A375 (cell line): ENCODE results near the gene ATP6V1G2. TPM values are rescaled to one million over a fixed set of nuclear protein-coding genes. Genes with fewer than 3 reads are reported as not detected.

Experiments used
- small RNA-seq: library from RNA; depleted of rRNA; stranded (forward); fragments of <200 nt; gene quantifications from one replicate; pipeline ENCODE3, GENCODE V24; 2014
- total RNA-seq: library from RNA; depleted of rRNA; stranded (reverse); fragments of >200 nt; shearing (Covaris generic); gene quantifications from 2 replicates; pipeline ENCODE4 v1.2.3, GENCODE V29; 2014; rRNA removed

The ATP6V1G2 gene
- total RNA-seq: 0.26 and 1.9 TPM in 2 replicates

GRCh38 chr6:31546339-31546957 lies at the start of gene ATP6V1G2:
TSS of gene ATP6V1G2 (minus strand) at chr6:31546608. CDS start at chr6:31546559, 49 bp downstream.

GRCh38 chr6:31586008-31586407 lies 39.6 kb upstream of the ATP6V1G2 start, which contains the start of gene LST1:
TSS of gene LST1 (plus strand) at chr6:31586277. CDS start at chr6:31587300, 1,023 bp downstream.

GRCh38 chr6:31582230-31582643 lies 35.8 kb upstream of the ATP6V1G2 start, which contains the start of gene LTB:
TSS of gene LTB (minus strand) at chr6:31582424. CDS start at chr6:31582417, 7 bp downstream.

DNA sequence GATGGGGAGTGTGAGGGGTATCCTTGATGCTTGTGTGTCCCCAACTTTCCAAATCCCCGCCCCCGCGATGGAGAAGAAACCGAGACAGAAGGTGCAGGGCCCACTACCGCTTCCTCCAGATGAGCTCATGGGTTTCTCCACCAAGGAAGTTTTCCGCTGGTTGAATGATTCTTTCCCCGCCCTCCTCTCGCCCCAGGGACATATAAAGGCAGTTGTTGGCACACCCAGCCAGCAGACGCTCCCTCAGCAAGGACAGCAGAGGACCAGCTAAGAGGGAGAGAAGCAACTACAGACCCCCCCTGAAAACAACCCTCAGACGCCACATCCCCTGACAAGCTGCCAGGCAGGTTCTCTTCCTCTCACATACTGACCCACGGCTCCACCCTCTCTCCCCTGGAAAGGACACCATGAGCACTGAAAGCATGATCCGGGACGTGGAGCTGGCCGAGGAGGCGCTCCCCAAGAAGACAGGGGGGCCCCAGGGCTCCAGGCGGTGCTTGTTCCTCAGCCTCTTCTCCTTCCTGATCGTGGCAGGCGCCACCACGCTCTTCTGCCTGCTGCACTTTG lies 29.0 kb upstream of the ATP6V1G2 start, which contains the start of gene TNF:
Gene TNF, plus strand, starts transcription at position 231 of the 567 bp plus-strand sequence. Its CDS starts 177 bp downstream, at position 408.

DNA sequence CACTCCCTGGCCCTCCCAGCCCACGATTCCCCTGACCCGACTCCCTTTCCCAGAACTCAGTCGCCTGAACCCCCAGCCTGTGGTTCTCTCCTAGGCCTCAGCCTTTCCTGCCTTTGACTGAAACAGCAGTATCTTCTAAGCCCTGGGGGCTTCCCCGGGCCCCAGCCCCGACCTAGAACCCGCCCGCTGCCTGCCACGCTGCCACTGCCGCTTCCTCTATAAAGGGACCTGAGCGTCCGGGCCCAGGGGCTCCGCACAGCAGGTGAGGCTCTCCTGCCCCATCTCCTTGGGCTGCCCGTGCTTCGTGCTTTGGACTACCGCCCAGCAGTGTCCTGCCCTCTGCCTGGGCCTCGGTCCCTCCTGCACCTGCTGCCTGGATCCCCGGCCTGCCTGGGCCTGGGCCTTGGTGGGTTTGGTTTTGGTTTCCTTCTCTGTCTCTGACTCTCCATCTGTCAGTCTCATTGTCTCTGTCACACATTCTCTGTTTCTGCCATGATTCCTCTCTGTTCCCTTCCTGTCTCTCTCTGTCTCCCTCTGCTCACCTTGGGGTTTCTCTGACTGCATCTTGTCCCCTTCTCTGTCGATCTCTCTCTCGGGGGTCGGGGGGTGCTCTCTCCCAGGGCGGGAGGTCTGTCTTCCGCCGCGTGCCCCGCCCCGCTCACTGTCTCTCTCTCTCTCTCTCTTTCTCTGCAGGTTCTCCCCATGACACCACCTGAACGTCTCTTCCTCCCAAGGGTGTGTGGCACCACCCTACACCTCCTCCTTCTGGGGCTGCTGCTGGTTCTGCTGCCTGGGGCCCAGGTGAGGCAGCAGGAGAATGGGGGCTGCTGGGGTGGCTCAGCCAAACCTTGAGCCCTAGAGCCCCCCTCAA lies 25.9 kb upstream of the ATP6V1G2 start, which contains the start of gene LTA:
Gene LTA, plus strand, starts transcription at position 249 of the 871 bp plus-strand sequence. Its CDS starts 454 bp downstream, at position 703.

DNA sequence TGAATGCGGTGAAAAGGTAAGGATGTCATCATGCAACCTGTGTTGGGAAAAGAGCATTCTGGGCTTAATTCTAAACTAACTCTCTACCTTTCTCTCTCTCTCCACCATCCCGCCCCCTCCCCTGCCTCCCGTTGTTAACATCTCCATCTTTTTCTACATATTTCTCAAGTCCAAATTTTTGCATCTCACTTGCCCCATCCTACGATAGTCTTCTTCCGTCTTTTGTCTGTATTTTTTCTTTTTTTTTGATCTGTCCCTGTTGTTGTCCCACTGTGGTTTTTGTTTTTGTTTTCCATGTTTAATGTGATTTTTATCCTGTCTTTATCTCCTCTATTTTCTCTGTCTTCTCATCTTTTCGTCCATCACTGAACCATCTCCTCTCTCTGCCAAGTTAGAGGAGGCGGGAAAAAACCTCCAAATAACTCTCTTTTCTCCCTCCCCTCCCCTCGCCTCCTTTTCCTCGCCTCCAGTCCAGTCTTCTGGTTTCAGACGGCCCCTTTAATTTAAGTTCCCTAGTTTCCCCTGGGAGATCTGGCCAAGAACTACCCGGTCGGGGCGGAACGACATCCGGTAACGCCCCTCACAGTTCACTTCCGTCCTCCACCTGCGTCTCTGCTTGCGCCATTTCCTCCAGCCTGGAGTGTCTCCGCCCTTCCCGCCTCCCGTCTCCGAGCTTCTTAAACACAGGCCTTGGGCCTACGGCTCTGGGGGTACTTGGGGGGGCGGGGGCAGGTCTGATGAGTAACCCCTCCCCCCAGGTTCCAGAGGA lies 734 bp upstream of the ATP6V1G2 start, which contains the start of gene NFKBIL1:
Gene NFKBIL1, plus strand, starts transcription at position 651 of the 769 bp plus-strand sequence. Its CDS starts 87 bp downstream, at position 738.

DNA sequence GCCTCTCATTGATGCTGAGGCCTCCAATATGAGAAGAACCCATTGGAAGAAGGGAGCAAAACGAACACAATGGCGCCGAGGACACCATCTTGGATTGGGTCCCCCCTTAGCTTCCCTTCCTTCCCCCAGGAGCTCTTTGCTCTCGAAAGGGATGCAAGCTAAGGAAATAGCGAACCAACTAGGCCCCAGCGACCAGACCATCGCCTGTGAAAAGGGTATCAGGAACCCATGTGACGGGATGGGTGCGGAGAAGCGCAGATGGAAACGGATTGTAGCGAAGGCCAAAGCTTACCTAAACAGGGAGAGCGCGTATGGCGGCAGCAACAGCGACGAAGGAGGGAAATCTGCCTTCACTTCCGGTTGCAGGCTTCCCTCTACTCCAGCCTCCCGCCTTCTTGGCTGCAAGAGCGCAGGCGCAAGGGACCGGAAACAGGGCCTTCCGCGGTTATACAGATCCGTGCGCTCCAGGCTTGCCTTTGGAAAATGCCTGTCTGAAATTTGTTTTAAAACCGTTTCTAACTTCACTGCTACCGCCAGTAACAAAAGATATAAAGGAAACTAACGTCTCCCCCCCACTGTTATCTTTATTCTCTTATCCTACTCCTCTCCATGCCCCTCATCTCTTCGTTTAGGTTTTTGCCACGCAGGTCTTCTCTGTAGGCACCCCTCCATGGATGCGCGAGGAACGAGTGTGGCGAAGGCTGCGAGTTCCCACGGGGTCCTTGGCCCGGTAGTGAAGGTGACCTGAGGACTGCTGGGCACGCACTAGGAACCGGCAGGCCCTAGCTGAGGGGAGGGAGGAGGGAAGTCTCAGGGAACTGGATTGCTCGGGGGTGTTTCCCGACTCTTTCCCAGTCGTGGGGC lies 4.5 kb downstream of the ATP6V1G2 start, which contains the start of gene DDX39B:
Gene DDX39B, minus strand, starts transcription at position 346 of the 864 bp plus-strand sequence. CDS start 1,471 bp downstream, outside the sequence.

GRCh38 chr6:31528821-31529328 lies 17.5 kb downstream of the ATP6V1G2 start, which contains the start of gene MCCD1:
TSS of gene MCCD1 (plus strand) at chr6:31528962. CDS start at chr6:31529015, 53 bp downstream.

DNA sequence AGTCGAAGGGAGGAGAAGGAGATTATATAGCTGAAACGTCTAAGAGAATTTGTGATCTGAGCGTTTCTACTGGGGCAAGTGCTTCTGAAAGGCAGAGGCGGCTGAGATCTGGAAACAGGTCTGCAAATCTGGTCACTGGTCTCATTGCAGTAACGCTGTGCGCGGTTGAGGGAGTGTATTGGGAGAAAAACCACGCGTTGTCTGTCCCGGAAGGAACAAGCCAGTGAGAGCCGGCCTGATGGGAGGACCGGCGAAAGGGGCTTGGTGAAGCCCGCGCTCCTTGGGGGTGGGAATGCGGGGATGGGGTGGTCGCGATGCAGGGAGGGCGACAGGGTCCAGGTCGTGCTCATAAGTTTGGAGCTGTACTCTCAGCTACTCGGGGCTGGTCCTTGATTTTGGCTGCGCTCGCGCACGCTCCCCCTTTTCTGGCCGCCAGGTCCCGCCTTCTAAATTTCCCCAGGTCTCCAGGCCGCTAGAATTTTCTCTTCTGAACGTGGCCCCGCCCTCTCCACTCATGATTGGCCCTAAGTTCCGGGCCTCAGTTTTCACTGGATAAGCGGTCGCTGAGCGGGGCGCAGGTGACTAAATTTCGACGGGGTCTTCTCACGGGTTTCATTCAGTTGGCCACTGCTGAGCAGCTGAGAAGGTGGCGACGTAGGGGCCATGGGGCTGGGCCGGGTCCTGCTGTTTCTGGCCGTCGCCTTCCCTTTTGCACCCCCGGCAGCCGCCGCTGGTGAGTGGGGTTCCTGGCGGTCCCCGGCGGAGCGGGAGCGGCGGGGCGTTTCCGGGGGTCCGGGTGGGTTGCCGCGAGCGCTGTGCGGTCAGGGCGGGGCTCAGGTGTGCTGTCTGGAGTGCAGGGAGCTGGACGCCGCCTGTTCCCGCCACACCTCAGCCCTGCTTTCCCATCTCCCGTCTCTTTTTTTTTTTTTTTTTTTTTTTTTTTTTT lies 48.6 kb downstream of the ATP6V1G2 start, which contains the start of gene MICB:
Gene MICB, plus strand, starts transcription at position 615 of the 946 bp plus-strand sequence. Its CDS starts 49 bp downstream, at position 664.

Small RNAs within 50 kb of the gene (small RNA-seq; reads per million reads assigned to genes)
- gene AL663061.1: not detected
- not detected for gene RF00019
- gene SNORD117: 101 reads per million, percentile 96 among the genes with 10 or more reads in this experiment
- gene SNORD84: not detected

Other genes starting within 250 kb of the ATP6V1G2 start
- gene HLA-B, start 189.4 kb downstream of the ATP6V1G2 start, total RNA-seq: 167 and 231 TPM in 2 replicates
- 9.9 and 12.0 TPM in 2 replicates for gene MICA, start 143.0 kb downstream of the ATP6V1G2 start, total RNA-seq
- 6.1 and 7.0 TPM in 2 replicates for gene MICB, start 48.5 kb downstream of the ATP6V1G2 start, total RNA-seq
- gene MCCD1, start 17.6 kb downstream of the ATP6V1G2 start, total RNA-seq: not detected in 2 replicates
- gene DDX39B, start 4.6 kb downstream of the ATP6V1G2 start, total RNA-seq: 495 and 540 TPM in 2 replicates
- gene NFKBIL1, start 1.0 kb upstream of the ATP6V1G2 start, total RNA-seq: 32.6 and 37.2 TPM in 2 replicates
- not detected in 2 replicates for gene LTA, start 25.7 kb upstream of the ATP6V1G2 start, total RNA-seq
- gene TNF, start 29.0 kb upstream of the ATP6V1G2 start, total RNA-seq: 0.19 TPM in 1 of 2 replicates, not detected in the other
- gene LTB, start 35.8 kb upstream of the ATP6V1G2 start, total RNA-seq: not detected in 2 replicates
- gene LST1, start 39.7 kb upstream of the ATP6V1G2 start, total RNA-seq: not detected in 2 replicates
- not detected in 2 replicates for gene NCR3, start 46.4 kb upstream of the ATP6V1G2 start, total RNA-seq
- gene AIF1, start 68.6 kb upstream of the ATP6V1G2 start, total RNA-seq: not detected in 2 replicates
- gene PRRC2A, start 74.1 kb upstream of the ATP6V1G2 start, total RNA-seq: 90.3 and 94.7 TPM in 2 replicates
- 209 and 229 TPM in 2 replicates for gene BAG6, start 106.1 kb upstream of the ATP6V1G2 start, total RNA-seq
- 0.19 and 2.5 TPM in 2 replicates for gene APOM, start 109.3 kb upstream of the ATP6V1G2 start, total RNA-seq
- gene C6orf47, start 114.2 kb upstream of the ATP6V1G2 start, total RNA-seq: 17.9 and 18.9 TPM in 2 replicates
- 31.7 and 40.6 TPM in 2 replicates for gene GPANK1, start 118.4 kb upstream of the ATP6V1G2 start, total RNA-seq
- 129 and 169 TPM in 2 replicates for gene CSNK2B, start 119.5 kb upstream of the ATP6V1G2 start, total RNA-seq
- 1.7 and 3.4 TPM in 2 replicates for gene LY6G5B, start 123.4 kb upstream of the ATP6V1G2 start, total RNA-seq
- 0.94 TPM in 1 of 2 replicates, not detected in the other for gene LY6G5C, start 134.5 kb upstream of the ATP6V1G2 start, total RNA-seq
- gene ABHD16A, start 156.7 kb upstream of the ATP6V1G2 start, total RNA-seq: 25.7 and 26.1 TPM in 2 replicates
- not detected in 2 replicates for gene LY6G6F, start 160.3 kb upstream of the ATP6V1G2 start, total RNA-seq
- gene LY6G6D, start 168.7 kb upstream of the ATP6V1G2 start, total RNA-seq: not detected in 2 replicates
- gene LY6G6C, start 175.1 kb upstream of the ATP6V1G2 start, total RNA-seq: not detected in 2 replicates
- not detected in 2 replicates for gene MPIG6B, start 176.8 kb upstream of the ATP6V1G2 start, total RNA-seq
- gene DDAH2, start 182.7 kb upstream of the ATP6V1G2 start, total RNA-seq: 25.3 and 28.6 TPM in 2 replicates
- gene CLIC1, start 189.9 kb upstream of the ATP6V1G2 start, total RNA-seq: 484 and 511 TPM in 2 replicates
- gene MSH5, start 193.4 kb upstream of the ATP6V1G2 start, total RNA-seq: 14.9 and 36.7 TPM in 2 replicates
- gene SAPCD1, start 216.0 kb upstream of the ATP6V1G2 start, total RNA-seq: 13.0 and 13.2 TPM in 2 replicates
- 0.34 TPM in 2 replicates for gene VWA7, start 230.7 kb upstream of the ATP6V1G2 start, total RNA-seq
- gene VARS1, start 249.1 kb upstream of the ATP6V1G2 start, total RNA-seq: 57.3 and 58.7 TPM in 2 replicates